ENCODE results near the gene NR2F1-AS1.

Gene NR2F1-AS1

GRCh38 chr5:93588352-93589151 is 7.5 kb upstream of the NR2F1-AS1 start:
- TF ChIP-seq REST (IDR thresholded peaks at IDR 0.05; ENCODE audit: insufficient read depth in 1 of 2, low read depth in 2 of 2, low read length in 2 of 2) (no peak), FOXP2 (optimal IDR thresholded peaks at IDR 0.05; ENCODE audit: borderline replicate concordance, extremely low read depth, extremely low read length, insufficient read depth) (no peak), TAF1 (IDR thresholded peaks at IDR 0.05; ENCODE audit: borderline replicate concordance, insufficient read depth, low read length) (no peak), SIN3A (IDR thresholded peaks at IDR 0.05; ENCODE audit: borderline replicate concordance, insufficient read depth, low read length) (no peak), POLR2AphosphoS5 (IDR thresholded peaks at IDR 0.05; ENCODE audit: low read depth, low read length) (no peak)

GRCh38 chr5:93587597-93588351 is 6.8 kb upstream of the NR2F1-AS1 start:
- TF ChIP-seq FOXP2 (optimal IDR thresholded peaks at IDR 0.05; ENCODE audit: borderline replicate concordance, extremely low read depth, extremely low read length, insufficient read depth) (no peak), POLR2AphosphoS5 (IDR thresholded peaks at IDR 0.05; ENCODE audit: low read depth, low read length) (no peak), TAF1 (IDR thresholded peaks at IDR 0.05; ENCODE audit: borderline replicate concordance, insufficient read depth, low read length) (no peak), REST (IDR thresholded peaks at IDR 0.05; ENCODE audit: insufficient read depth in 1 of 2, low read depth in 2 of 2, low read length in 2 of 2) (no peak), SIN3A (IDR thresholded peaks at IDR 0.05; ENCODE audit: borderline replicate concordance, insufficient read depth, low read length) (no peak)

- TF ChIP-seq POLR2AphosphoS5 (IDR thresholded peaks at IDR 0.05; ENCODE audit: low read depth, low read length) (no peak), TAF1 (IDR thresholded peaks at IDR 0.05; ENCODE audit: borderline replicate concordance, insufficient read depth, low read length) (no peak), SIN3A (IDR thresholded peaks at IDR 0.05; ENCODE audit: borderline replicate concordance, insufficient read depth, low read length) (no peak), FOXP2 (optimal IDR thresholded peaks at IDR 0.05; ENCODE audit: borderline replicate concordance, extremely low read depth, extremely low read length, insufficient read depth) (no peak), REST (IDR thresholded peaks at IDR 0.05; ENCODE audit: insufficient read depth in 1 of 2, low read depth in 2 of 2, low read length in 2 of 2) (no peak)
These were observed 5.9 kb upstream of the NR2F1-AS1 start for GRCh38 chr5:93586736-93587596.

GRCh38 chr5:93585767-93586385 is 4.9 kb upstream of the NR2F1-AS1 start:
- TF ChIP-seq POLR2AphosphoS5 (IDR thresholded peaks at IDR 0.05; ENCODE audit: low read depth, low read length) (no peak), TAF1 (IDR thresholded peaks at IDR 0.05; ENCODE audit: borderline replicate concordance, insufficient read depth, low read length) (no peak), SIN3A (IDR thresholded peaks at IDR 0.05; ENCODE audit: borderline replicate concordance, insufficient read depth, low read length) (no peak)
